ENCODE results near the gene INSIG1. TPM values are rescaled to one million over a fixed set of nuclear protein-coding genes. Genes with fewer than 3 reads are reported as not detected.

The INSIG1 gene
- total and polyA plus RNA-seq, 2 donors from 2014 or later, result 24.6 to 25.7 TPM

DNA sequence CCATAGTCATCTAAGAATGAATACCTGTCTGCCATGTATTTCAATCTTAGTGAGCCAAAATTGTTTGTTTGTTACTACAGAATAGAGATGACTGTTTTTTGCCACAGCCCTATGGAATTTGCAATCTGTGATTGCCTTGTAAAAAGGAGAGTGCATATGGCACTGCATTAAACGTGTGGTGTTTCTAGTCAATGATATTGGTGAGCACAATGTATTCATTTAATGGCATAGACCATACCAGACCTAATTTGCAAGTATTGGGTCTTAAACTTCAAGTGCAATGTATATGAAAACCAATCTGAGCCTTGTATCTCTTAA, 11.3 kb downstream of the INSIG1 start:
- intact Hi-C loops (cut with DNase I), result no loop called here
- Histone ChIP-seq H3K9ac (ENCODE audit: low read length in 3 of 3) (no peak overlapping the region), H3K4me1 (ENCODE audit: control insufficient read depth in 2 of 3, insufficient read depth in 2 of 3, low read depth in 1 of 3, low read length in 3 of 3) (no peaks in the 10 kb centered on the region), H3K27ac (ENCODE audit: low read depth in 2 of 2, low read length in 2 of 2) (no peak overlapping the region), H3K27me3 (ENCODE audit: control insufficient read depth, insufficient read depth, low read length) (no peaks in the 10 kb centered on the region), H3K4me3 (ENCODE audit: low read length in 3 of 3) (no peak overlapping the region), H3K36me3 (ENCODE audit: control insufficient read depth in 2 of 3, insufficient read depth in 3 of 3, low read length in 3 of 3) (peaks cover 0 to 19% (median 17%) of the 10 kb centered on the region in 3 donors), H3K9me3 (ENCODE audit: control insufficient read depth in 2 of 3, insufficient read depth in 1 of 3, low read length in 3 of 3) (no peaks in the 10 kb centered on the region)
- DNase-seq (no peak), FAIRE-seq (no peak)
- no peak for TF ChIP-seq CTCF (IDR thresholded peaks at IDR 0.05; ENCODE audit: borderline replicate concordance, extremely low read depth, insufficient read depth)

- Histone ChIP-seq H3K36me3 (ENCODE audit: control insufficient read depth in 2 of 3, insufficient read depth in 3 of 3, low read length in 3 of 3) (peaks cover 0 to 17% (median 15%) of the 10 kb centered on the region in 3 donors), H3K9ac (ENCODE audit: low read length in 3 of 3) (no peak overlapping the region), H3K9me3 (ENCODE audit: control insufficient read depth in 2 of 3, insufficient read depth in 1 of 3, low read length in 3 of 3) (no peaks in the 10 kb centered on the region), H3K4me1 (ENCODE audit: control insufficient read depth in 2 of 3, insufficient read depth in 2 of 3, low read depth in 1 of 3, low read length in 3 of 3) (no peaks in the 10 kb centered on the region), H3K27me3 (ENCODE audit: control insufficient read depth, insufficient read depth, low read length) (no peaks in the 10 kb centered on the region), H3K4me3 (ENCODE audit: low read length in 3 of 3) (no peak overlapping the region), H3K27ac (ENCODE audit: low read depth in 2 of 2, low read length in 2 of 2) (no peak overlapping the region)
- intact Hi-C loops (cut with DNase I), result no loop called here
- no peak for TF ChIP-seq CTCF (IDR thresholded peaks at IDR 0.05; ENCODE audit: borderline replicate concordance, extremely low read depth, insufficient read depth)
- no peak for DNase-seq
- FAIRE-seq, result no peak
Observed at GRCh38 chr7:155310425-155311114, 12.9 kb downstream of the INSIG1 start.

GRCh38 chr7:155311826-155312537, 14.3 kb downstream of the INSIG1 start:
- DNase-seq, result no peak
- FAIRE-seq, result no peak
- no peak overlapping the region for H3K9ac ChIP-seq (ENCODE audit: low read length in 3 of 3)
- peaks cover 0 to 11% (median 10%) of the 10 kb centered on the region in 3 donors for H3K36me3 ChIP-seq (ENCODE audit: control insufficient read depth in 2 of 3, insufficient read depth in 3 of 3, low read length in 3 of 3)
- H3K4me1 ChIP-seq (ENCODE audit: control insufficient read depth in 2 of 3, insufficient read depth in 2 of 3, low read depth in 1 of 3, low read length in 3 of 3), result no peaks in the 10 kb centered on the region
- H3K9me3 ChIP-seq (ENCODE audit: control insufficient read depth in 2 of 3, insufficient read depth in 1 of 3, low read length in 3 of 3), result no peaks in the 10 kb centered on the region
- intact Hi-C loops (cut with DNase I), result no loop called here
- TF ChIP-seq CTCF (IDR thresholded peaks at IDR 0.05; ENCODE audit: borderline replicate concordance, extremely low read depth, insufficient read depth), result no peak
- no peak overlapping the region for H3K4me3 ChIP-seq (ENCODE audit: low read length in 3 of 3)
- no peak overlapping the region for H3K27ac ChIP-seq (ENCODE audit: low read depth in 2 of 2, low read length in 2 of 2)
- no peaks in the 10 kb centered on the region for H3K27me3 ChIP-seq (ENCODE audit: control insufficient read depth, insufficient read depth, low read length)
